SK-N-SH (cell line): Measurements from ENCODE around the gene EDIL3. TPM values are rescaled to one million over a fixed set of nuclear protein-coding genes. Genes with fewer than 3 reads are reported as not detected.
"Not testable (repeated sequence)": the region's sequence is repeated elsewhere in the genome, so short reads cannot be mapped to it uniquely, and the experiment has no call there.

Experiments used
- CTCF ChIA-PET: fragments of 300-600, 350-600 bp; formaldehyde crosslinking; extraction: SDS; loops from one replicate; lab custom pipeline; 2021; lab: Yijun Ruan, JAX
- POLR2A ChIA-PET: fragments of 350-600 bp; sonication (Branson Sonifier 250); formaldehyde crosslinking; extraction: SDS; loops from one replicate; lab custom pipeline; 2020; ENCODE audit warnings: antibody characterized with exemption, inconsistent platforms; lab: Yijun Ruan, JAX
- DNase-seq: peaks from one replicate; pipeline ENCODE4 v3.0.0; 2012
- H2AFZ ChIP-seq: fragments of 200-600 bp; sonication (generic); 2 replicates; pipeline ENCODE4 v1.8.1; 2016; ENCODE audit warnings: antibody characterized with exemption, mild to moderate bottlenecking, low read depth
- H3F3A ChIP-seq: fragments of 200-600 bp; sonication (generic); replicated peaks from 2 replicates; pipeline ENCODE3; 2016; ENCODE audit warnings: antibody characterized with exemption, mild to moderate bottlenecking; ENCODE audit not compliant: insufficient read depth
- H3K27ac ChIP-seq, 2 experiments: fragments of 200-500 bp in 1 of 2; fragments of 200-600 bp in 1 of 2; sonication (Bioruptor generic) in 1 of 2; sonication (generic), shearing (Covaris generic) in 1 of 2; 2 replicates each; pipeline versions ENCODE4 v1.5.1 to v1.6.1; 2014 to 2016; ENCODE audit warnings: low read depth in 2 of 2, inconsistent platforms in 1 of 2, low read length in 1 of 2, mild to moderate bottlenecking in 1 of 2, mixed read lengths in 1 of 2
- H3K27me3 ChIP-seq: fragments of 200-600 bp; sonication (generic), shearing (Covaris generic); 2 replicates; pipeline ENCODE4 v1.6.1; 2016; ENCODE audit warnings: mixed run types; ENCODE audit not compliant: insufficient read depth
- H3K36me3 ChIP-seq, 2 experiments: fragments of 200-500 bp in 1 of 2; fragments of 200-600 bp in 1 of 2; sonication (Bioruptor generic) in 1 of 2; sonication (generic) in 1 of 2; replicated peaks in 1 of 2; 2 replicates each; pipeline versions ENCODE3 to v1.5.1; 2014 to 2016; ENCODE audit warnings: low read length in 1 of 2, mild to moderate bottlenecking in 1 of 2; ENCODE audit not compliant: insufficient read depth in 2 of 2, control insufficient read depth in 1 of 2
- H3K4me1 ChIP-seq, 2 experiments: fragments of 200-500 bp in 1 of 2; fragments of 200-600 bp in 1 of 2; sonication (Bioruptor generic) in 1 of 2; sonication (generic), shearing (Covaris generic) in 1 of 2; 2 replicates each; pipeline versions ENCODE4 v1.5.1 to v1.6.1; 2014 to 2016; ENCODE audit warnings: low read depth in 1 of 2, low read length in 1 of 2, mixed run types in 1 of 2; ENCODE audit not compliant: insufficient read depth in 2 of 2, control insufficient read depth in 1 of 2
- H3K4me2 ChIP-seq: fragments of 200-600 bp; sonication (generic), shearing (Covaris generic); 2 replicates; pipeline ENCODE4 v1.6.1; 2017; ENCODE audit warnings: mixed run types
- H3K4me3 ChIP-seq, 2 experiments: fragments of 200-500 bp in 1 of 2; fragments of 200-600 bp in 1 of 2; sonication (Bioruptor generic) in 1 of 2; sonication (generic), shearing (Covaris generic) in 1 of 2; 2 replicates each; pipeline versions ENCODE4 v1.5.1 to v1.8.1; 2014 to 2016; ENCODE audit warnings: low read depth in 2 of 2, inconsistent platforms in 1 of 2, low read length in 1 of 2, mild to moderate bottlenecking in 1 of 2, mixed read lengths in 1 of 2, moderate library complexity in 1 of 2
- H3K79me2 ChIP-seq: fragments of 200-600 bp; sonication (generic); 2 replicates; pipeline ENCODE4 v1.8.1; 2017; ENCODE audit warnings: mild to moderate bottlenecking; ENCODE audit not compliant: insufficient read depth
- H3K9ac ChIP-seq: fragments of 200-600 bp; sonication (generic); 2 replicates; pipeline ENCODE4 v1.6.1; 2017; ENCODE audit warnings: mixed run types
- H3K9me2 ChIP-seq: fragments of 200-600 bp; sonication (generic); 2 replicates; pipeline ENCODE4 v1.6.1; 2017; ENCODE audit warnings: mixed run types
- H3K9me3 ChIP-seq: fragments of 200-600 bp; sonication (generic); 2 replicates; pipeline ENCODE4 v1.6.1; 2017; ENCODE audit warnings: mixed run types, mild to moderate bottlenecking, moderate library complexity
- H4K20me1 ChIP-seq: fragments of 200-600 bp; sonication (generic); 2 replicates; pipeline ENCODE4 v1.6.1; 2017; ENCODE audit warnings: mild to moderate bottlenecking, mixed run types; ENCODE audit not compliant: insufficient read depth
- ELF1 ChIP-seq: IDR thresholded peaks from 2 replicates; pipeline ENCODE4 v1.4.0; 2012
- EP300 ChIP-seq, 2 experiments: IDR thresholded peaks; 2 replicates each; pipeline versions ENCODE4 v1.4.0 to v1.6.1; 2012; ENCODE audit warnings: borderline replicate concordance in 1 of 2, low read depth in 1 of 2, low read length in 1 of 2
- FOSL2 ChIP-seq: IDR thresholded peaks from 2 replicates; pipeline ENCODE4 v1.4.0; 2012; ENCODE audit warnings: low read depth, mild to moderate bottlenecking, moderate library complexity, borderline replicate concordance
- FOXM1 ChIP-seq: IDR thresholded peaks from 2 replicates; pipeline ENCODE4 v1.4.0; 2012; ENCODE audit warnings: low read depth, mild to moderate bottlenecking
- IRF3 ChIP-seq: fragments of 150-350 bp; IDR thresholded peaks from 2 replicates; pipeline ENCODE4 v1.6.1; 2016; ENCODE audit warnings: mild to moderate bottlenecking, low read depth, low read length
- MAX ChIP-seq: IDR thresholded peaks from 2 replicates; pipeline ENCODE4 v1.4.0; 2012; ENCODE audit warnings: low read depth
- MXI1 ChIP-seq: IDR thresholded peaks from 2 replicates; pipeline ENCODE4 v1.6.1; 2012; ENCODE audit warnings: mild to moderate bottlenecking, low read depth, low read length, improper control_type of control experiment
- NRF1 ChIP-seq: IDR thresholded peaks from 2 replicates; pipeline ENCODE4 v1.6.1; 2012; ENCODE audit warnings: low read depth, mild to moderate bottlenecking, low read length
- PBX3 ChIP-seq: IDR thresholded peaks from 2 replicates; pipeline ENCODE4; 2012
- POLR2AphosphoS5 ChIP-seq: IDR thresholded peaks from 2 replicates; pipeline ENCODE4 v1.6.1; 2012; ENCODE audit warnings: low read depth, low read length
- TAF1 ChIP-seq: IDR thresholded peaks from 2 replicates; pipeline ENCODE4 v1.6.1; 2012; ENCODE audit warnings: low read depth, mild to moderate bottlenecking, low read length, moderate library complexity, borderline replicate concordance
- TCF12 ChIP-seq: IDR thresholded peaks from 2 replicates; pipeline ENCODE4 v1.4.0; 2012
- YY1 ChIP-seq: IDR thresholded peaks from 2 replicates; pipeline ENCODE4 v1.4.0; 2012; ENCODE audit warnings: low read depth, mild to moderate bottlenecking
- WGBS: methylation state at CpG from one replicate; pipeline ENCODE4 v1.1.6; 2017; ENCODE audit warnings: low lambda C conversion rate; 5-methylcytosine and 5-hydroxymethylcytosine counted together
- polyA plus RNA-seq, 3 experiments: library from polyadenylated mRNA; depleted of rRNA; stranded (reverse); fragments of >200 nt; gene quantifications; 2 replicates each; pipeline ENCODE4 v1.2.3, GENCODE V29; 2012

EDIL3 gene
- polyA plus RNA-seq, 1 of the 3 experiments (the other 2 are of a cell fraction), result 51.5 TPM

GRCh38 chr5:84032324-84032723 is 352.4 kb downstream of the EDIL3 start:
- H3K9me2 ChIP-seq, result no peaks in the 10 kb centered on the region
- no peaks in the 10 kb centered on the region for H3K27me3 ChIP-seq
- H3K9me3 ChIP-seq, result no peaks in the 10 kb centered on the region
- TF ChIP-seq NRF1, result no peak
- TF ChIP-seq FOXM1, result peak; percentile 46; the same call in 1 of the 2 replicates
- TF ChIP-seq TCF12, result no peak
- TF ChIP-seq IRF3, result no peak
- no peak for TF ChIP-seq ELF1
- 0 out of 4 replicates have a peak, but pooled peaks of 1 of the 2 experiments have one; percentile 13 for TF ChIP-seq EP300 (IDR thresholded peaks at IDR 0.05; ENCODE audit: borderline replicate concordance in 1 of 2, low read depth in 1 of 2, low read length in 1 of 2)
- TF ChIP-seq FOSL2, result no peak
- peak; percentile 30; the same call in 1 of the 2 replicates for TF ChIP-seq PBX3
- H3K4me3 ChIP-seq, result no peak overlapping the region
- peak overlapping the region in 1 of 2 experiments; percentile 49; a peak in 3 of 4 replicates for H3K27ac ChIP-seq
- H3K9ac ChIP-seq, result no peak overlapping the region
- H3K4me2 ChIP-seq, result peak overlapping the region; percentile 17
- DNase-seq, result no peak
- H2AFZ ChIP-seq, result no peak overlapping the region
- H3K36me3 ChIP-seq, result peaks cover 0 to 26% of the 10 kb centered on the region in 2 experiments
- H3K79me2 ChIP-seq, result peaks cover 7% of the 10 kb centered on the region; the same call in 1 of the 2 replicates
- no peaks in the 10 kb centered on the region for H4K20me1 ChIP-seq
- H3K4me1 ChIP-seq, result peaks cover 0 to 12% of the 10 kb centered on the region in 2 experiments; a peak in 1 of 4 replicates
- peaks cover 33% of the 10 kb centered on the region for H3F3A ChIP-seq
- ChIA-PET CTCF (interaction anchor here (1.3 kb wide), 1 partner anchor 105 kb away, joined by 4 read pairs; no protein-coding TSS in a partner anchor), POLR2A (no interaction called here)

- TF ChIP-seq ELF1 (no peak), MAX (no peak), TAF1 (no peak), MXI1 (no peak), POLR2AphosphoS5 (no peak), TCF12 (no peak), YY1 (no peak)
- TF ChIP-seq, all 33 proteins: peak for 0
- Histone ChIP-seq H3K4me2 (no peak overlapping the region), H3K4me1 (peaks cover 0 to 12% of the 10 kb centered on the region in 2 experiments; a peak in 3 of 4 replicates), H4K20me1 (no peaks in the 10 kb centered on the region), H2AFZ (no peak overlapping the region), H3K27me3 (no peaks in the 10 kb centered on the region), H3K4me3 (no peak overlapping the region), H3K9me3 (no peaks in the 10 kb centered on the region), H3K36me3 (peaks cover 0 to 16% of the 10 kb centered on the region in 2 experiments), H3K9me2 (no peaks in the 10 kb centered on the region), H3K27ac (peak overlapping the region in 1 of 2 experiments; percentile 48; a peak in 2 of 4 replicates), H3K79me2 (peaks cover 3% of the 10 kb centered on the region; the same call in 1 of the 2 replicates), H3K9ac (no peak overlapping the region), H3F3A (peaks cover 24% of the 10 kb centered on the region)
- no peak for DNase-seq
- CTCF ChIA-PET, result no interaction called here
- 56% methylated on average over 4 of the region's 4 CpGs for WGBS
- POLR2A ChIA-PET, result no interaction called here
Observed at GRCh38 chr5:84028093-84028492, 356.6 kb downstream of the EDIL3 start.

GRCh38 chr5:84018521-84018920 is 366.2 kb downstream of the EDIL3 start:
- H3K9me2 ChIP-seq, H3F3A ChIP-seq, H3K9ac ChIP-seq, H3K4me3 ChIP-seq, H3K27ac ChIP-seq, H3K9me3 ChIP-seq, DNase-seq, H4K20me1 ChIP-seq, POLR2A ChIA-PET, H3K27me3 ChIP-seq, H3K79me2 ChIP-seq, H3K4me2 ChIP-seq, CTCF ChIA-PET, H3K4me1 ChIP-seq, H2AFZ ChIP-seq: not testable (repeated sequence)
- 85% methylated on average over 3 of the region's 3 CpGs for WGBS
- H3K36me3 ChIP-seq, result peaks cover 0 to 18% of the 10 kb centered on the region in 2 experiments
